ENCODE results near the gene PCBD2.
"Not testable (repeated sequence)": the region's sequence is repeated elsewhere in the genome, so short reads cannot be mapped to it uniquely, and the experiment has no call there.

Gene PCBD2

DNA sequence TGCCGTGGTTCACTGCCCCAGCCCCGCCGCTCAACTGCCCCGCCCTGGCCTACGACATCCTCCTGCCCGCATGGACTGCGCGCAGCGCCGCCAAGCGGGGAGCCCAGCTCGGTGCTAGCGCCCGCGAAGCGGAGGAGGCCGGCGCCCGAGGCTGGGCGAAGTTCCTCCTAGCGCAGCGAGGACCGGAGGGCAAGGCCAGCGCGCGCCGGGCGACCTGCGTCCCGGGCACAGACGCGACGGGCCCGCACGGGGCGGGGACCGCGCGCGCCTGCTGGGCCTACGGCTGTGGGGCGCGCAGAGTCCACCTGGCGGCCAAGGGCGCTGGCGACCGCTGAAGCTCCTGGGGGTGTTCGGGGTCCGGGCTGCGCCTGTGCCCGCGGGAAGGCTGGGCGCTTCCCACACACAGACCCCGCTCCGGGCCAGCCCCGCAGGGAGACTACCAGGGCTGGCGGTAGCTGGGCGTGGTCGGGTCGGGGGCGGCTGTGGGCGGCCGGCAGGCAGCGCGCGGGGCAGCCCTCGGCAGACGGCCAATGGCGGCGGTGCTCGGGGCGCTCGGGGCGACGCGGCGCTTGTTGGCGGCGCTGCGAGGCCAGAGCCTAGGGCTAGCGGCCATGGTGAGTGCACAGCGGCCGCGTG is at the start of gene PCBD2:
PCBD2 (plus strand) TSS at position 522 of the 636 bp plus-strand sequence; CDS start at position 531, 9 bp downstream.
- DNase-seq (ENCODE audit: low read depth in 2 of 2): peak; percentile 92 to 93

DNA sequence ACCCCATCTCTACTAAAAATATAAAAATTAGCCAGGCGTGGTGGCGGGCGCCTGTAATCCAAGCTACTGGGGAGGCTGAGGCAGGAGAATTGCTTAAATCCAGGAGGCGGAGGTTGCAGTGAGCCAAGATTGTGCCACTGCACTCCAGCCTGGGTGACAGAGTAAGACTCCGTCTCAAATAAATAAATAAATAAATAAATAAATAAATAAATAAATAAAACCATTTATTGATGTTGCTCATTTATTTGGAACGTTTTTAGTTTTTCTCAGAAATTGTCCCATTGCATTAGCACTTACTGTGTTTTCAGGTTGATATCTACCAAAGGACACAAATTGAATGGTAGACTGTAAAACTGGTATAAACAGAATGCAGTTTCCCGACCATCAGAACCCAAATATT is 48.5 kb upstream of the PCBD2 start:
- DNase-seq (ENCODE audit: low read depth in 2 of 2): not testable (repeated sequence)

DNA sequence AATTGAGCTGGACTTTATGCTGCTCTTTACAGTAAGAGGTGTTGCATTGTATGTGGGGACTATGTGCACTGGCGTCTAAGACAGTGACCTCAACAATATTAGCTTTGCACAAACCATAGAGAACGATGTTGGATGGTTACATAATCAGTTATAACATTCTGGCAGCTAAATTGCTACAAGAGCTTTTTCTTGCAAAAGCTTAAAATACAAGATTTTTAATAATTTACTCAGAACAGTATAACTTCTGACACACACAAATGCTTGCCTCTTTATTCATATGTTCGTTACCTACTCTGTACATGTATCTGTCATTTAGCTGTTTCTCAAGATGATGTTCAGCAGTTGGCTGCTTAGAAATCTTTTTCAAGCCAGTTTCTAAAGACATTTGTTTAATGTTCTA is 47.5 kb upstream of the PCBD2 start:
- DNase-seq (ENCODE audit: low read depth in 2 of 2): no peak

DNA sequence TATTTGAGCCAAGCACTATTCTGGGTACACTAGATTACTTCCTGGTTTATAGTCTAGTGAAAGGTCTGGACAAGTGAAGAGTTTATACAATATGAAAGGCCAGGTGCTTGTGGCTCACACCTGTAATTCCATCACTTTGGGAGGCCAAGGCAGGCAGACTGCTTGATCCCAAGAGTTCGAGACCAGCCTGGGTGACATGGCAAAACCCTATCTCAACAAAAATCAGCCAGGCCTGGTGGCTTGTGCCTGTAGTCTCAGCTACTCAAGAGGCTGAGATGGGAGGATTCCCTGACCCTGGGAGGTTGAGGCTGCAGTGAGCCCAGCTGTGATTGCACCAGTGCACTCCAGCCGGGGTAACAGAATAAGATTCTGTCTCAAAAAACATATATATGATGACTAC is 40.2 kb upstream of the PCBD2 start:
- DNase-seq (ENCODE audit: low read depth in 2 of 2): no peak

DNA sequence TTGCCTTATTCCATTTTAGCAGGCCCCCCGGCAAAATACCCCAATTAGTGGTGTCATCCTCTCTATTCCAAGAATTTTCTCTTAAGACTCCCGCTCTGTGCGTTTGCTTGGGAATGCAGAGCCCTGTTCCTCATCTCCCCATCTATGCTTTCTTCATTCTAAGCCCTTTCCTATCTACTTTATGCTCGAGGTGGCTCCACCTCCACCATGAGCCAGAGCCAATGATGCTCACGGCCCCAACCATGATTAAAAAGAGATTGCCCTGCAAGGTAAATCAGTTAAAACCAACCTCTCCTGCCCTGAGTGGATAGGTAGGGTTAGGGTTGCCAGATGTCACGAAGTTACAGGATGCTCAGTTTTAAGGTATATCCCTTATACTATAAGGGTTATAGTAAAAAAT is 31.4 kb upstream of the PCBD2 start:
- DNase-seq (ENCODE audit: low read depth in 2 of 2): no peak

DNA sequence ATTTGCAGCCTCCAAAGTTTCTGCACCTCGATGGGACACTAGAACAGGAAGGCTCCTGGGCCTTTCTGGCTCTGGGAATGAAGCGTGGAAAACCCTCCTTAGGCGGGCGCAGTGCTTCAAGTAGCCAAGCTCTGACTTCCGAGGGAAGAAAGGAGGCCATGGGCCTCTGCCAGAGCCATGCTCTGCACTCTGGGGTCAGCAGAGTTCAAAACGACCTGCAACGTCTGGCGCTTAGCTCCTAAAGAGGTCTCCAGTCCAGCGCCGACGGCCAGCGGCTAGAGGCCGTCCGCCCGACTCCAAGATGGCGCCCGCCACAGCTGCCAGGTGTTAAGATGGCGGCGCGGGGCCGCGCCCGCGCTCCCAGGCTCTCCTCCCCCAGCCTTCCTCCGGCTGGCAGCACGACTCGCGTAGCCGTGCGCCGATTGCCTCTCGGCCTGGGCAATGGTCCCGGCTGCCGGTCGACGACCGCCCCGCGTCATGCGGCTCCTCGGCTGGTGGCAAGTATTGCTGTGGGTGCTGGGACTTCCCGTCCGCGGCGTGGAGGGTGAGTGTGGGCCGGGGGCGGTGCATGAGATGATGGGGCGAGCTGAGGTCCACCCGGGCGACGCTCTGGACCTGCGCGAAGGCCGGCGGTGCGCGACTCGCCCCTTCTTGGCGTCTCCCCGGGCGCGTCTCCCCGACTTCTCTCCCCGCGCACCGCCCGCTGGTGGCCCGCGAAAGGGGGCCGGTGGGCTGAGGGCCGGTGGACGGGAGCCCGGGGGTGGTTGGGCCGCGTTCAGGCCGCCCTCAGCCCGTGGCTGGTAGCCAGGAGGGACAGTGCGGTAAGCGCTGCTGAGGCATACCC is 30.7 kb upstream of the PCBD2 start, which contains the start of gene TXNDC15:
TXNDC15 (plus strand) TSS at position 385 of the 844 bp plus-strand sequence; CDS start at position 442, 57 bp downstream.
- DNase-seq (ENCODE audit: low read depth in 2 of 2): peak; percentile 70 to 75

DNA sequence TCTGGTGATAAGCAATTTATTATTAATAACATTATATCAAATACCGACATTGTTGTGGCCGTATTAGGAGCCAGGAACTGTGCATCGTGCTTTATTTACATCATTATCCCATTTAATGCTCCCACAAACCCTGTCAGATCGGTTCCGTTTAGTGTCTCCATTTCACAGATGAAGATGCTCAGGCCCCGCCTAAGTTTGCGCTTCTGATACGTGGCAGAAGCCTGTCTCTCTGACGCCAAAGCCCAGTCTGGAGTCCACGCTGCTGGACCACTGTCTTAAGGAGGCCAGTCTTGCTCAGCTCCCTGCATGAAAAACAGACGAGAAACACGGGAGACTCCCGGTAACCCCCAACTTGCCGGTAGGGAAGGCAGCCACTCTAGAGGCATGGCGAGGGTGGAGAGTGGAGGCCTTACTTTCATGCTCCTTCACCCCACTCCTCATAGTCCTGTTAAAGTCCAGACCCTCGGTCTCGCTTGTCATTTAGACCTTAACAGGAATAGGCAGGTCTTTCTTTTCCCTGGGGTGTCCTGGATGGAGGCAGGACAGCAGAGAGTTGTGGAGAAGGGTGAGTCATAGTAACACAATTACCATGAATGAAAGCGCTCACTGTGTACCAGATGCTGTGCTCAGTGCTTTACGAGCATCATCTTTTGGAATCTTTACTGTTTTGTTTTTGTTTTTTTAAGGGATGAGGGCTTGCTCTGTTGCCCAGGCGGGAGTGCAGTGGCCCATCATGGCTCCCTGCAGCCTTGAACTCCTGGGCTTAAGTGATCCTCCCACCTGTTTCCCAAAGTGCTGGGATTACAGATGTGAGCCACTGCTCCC is 29.9 kb upstream of the PCBD2 start:
- no peak for DNase-seq (ENCODE audit: low read depth in 2 of 2)

DNA sequence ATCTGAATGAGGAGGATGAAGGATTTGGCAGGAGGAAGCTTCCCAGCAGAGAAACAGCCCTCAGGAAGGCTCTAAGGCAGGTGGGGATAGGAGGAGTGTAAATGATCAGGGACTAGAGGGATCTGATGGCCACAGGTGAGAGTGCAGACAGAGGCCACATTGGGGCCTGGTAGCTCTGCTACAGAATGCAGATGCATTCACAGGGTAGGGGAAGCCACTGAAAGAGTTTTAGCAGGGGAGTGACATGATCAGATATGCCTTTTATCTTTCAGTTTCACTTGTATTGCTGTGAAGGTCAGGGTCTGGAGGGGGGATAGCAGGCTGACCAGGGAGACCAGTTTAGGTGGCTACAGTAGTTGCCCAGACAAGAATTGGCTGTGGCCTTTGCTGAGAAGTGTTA is 27.8 kb upstream of the PCBD2 start:
- DNase-seq (ENCODE audit: low read depth in 2 of 2): no peak

DNA sequence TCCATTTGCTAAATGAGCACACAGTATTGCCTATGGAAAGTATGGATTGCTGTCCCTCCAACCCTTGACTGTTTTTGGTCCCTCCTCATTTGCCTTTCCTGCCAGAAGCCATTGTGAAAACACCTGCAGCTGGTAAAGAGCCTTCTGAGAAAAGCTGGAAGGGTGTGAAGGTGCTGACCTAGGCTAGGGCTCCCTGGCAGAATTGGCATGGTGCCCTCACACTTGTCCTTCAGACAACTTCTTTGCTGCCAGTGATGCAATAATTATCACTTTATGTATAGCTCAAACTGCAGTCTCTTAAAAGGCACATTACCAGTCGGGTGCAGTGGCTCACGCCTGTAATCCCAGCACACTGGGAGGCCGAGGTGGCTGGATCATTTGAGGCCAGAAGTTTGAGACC is 26.5 kb upstream of the PCBD2 start:
- DNase-seq (ENCODE audit: low read depth in 2 of 2): no peak

DNA sequence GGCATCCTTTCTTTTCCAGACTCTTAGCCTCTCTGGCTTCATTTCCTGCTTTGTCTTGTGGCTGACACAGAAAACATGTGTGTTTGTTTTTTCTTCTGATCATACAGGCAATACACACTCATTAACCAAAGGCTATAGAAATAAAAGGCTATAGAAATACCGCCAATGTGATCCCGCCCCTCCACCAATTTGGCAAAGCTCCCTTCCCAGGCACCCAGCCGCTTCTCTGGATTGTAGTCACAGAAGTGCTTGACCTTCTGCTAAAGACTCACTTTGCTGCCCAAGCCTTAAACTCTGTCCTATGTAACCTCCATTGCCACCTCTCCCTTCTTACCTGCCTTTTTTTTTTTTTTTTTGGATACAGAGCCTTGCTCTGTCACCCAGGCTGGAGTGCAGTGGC is 25.5 kb upstream of the PCBD2 start:
- no peak for DNase-seq (ENCODE audit: low read depth in 2 of 2)

DNA sequence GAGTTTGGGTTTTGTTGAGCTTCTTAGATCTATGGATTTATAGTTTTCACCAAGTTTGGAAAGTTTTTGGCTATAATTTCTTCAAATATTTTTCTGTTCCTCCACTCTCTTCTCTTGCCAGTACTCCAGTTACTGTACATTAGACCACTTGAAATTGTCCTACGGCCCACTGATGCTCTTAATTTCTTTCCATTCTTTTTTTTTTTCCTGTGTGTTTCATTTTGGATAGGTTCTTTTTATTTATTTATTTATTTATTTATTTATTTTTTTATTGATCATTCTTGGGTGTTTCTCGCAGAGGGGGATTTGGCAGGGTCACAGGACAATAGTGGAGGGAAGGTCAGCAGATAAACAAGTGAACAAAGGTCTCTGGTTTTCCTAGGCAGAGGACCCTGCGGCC is 24.0 kb upstream of the PCBD2 start:
- not testable (repeated sequence) for DNase-seq (ENCODE audit: low read depth in 2 of 2)

DNA sequence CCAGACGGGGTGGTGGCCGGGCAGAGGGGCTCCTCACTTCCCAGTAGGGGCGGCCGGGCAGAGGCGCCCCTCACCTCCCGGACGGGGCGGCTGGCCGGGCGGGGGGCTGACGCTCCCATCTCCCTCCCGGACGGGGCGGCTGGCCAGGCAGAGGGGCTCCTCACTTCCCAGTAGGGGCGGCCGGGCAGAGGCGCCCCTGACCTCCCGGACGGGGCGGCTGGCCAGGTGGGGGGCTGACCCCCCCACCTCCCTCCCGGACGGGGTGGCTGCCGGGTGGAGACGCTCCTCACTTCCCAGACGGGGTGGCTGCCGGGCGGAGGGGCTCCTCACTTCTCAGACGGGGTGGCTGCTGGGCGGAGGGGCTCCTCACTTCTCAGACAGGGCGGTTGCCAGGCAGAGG is 23.2 kb upstream of the PCBD2 start:
- DNase-seq (ENCODE audit: low read depth in 2 of 2): not testable (repeated sequence)

DNA sequence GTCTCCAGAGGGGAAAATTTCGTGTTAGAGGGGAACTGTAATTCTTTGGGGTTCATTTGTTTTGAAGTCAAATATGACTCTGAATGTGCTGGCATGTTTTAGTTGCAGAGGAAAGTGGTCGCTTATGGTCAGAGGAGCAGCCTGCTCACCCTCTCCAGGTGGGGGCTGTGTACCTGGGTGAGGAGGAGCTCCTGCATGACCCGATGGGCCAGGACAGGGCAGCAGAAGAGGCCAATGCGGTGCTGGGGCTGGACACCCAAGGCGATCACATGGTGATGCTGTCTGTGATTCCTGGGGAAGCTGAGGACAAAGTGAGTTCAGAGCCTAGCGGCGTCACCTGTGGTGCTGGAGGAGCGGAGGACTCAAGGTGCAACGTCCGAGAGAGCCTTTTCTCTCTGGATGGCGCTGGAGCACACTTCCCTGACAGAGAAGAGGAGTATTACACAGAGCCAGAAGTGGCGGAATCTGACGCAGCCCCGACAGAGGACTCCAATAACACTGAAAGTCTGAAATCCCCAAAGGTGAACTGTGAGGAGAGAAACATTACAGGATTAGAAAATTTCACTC is 17.3 kb upstream of the PCBD2 start:
- no peak for DNase-seq (ENCODE audit: low read depth in 2 of 2)

DNA sequence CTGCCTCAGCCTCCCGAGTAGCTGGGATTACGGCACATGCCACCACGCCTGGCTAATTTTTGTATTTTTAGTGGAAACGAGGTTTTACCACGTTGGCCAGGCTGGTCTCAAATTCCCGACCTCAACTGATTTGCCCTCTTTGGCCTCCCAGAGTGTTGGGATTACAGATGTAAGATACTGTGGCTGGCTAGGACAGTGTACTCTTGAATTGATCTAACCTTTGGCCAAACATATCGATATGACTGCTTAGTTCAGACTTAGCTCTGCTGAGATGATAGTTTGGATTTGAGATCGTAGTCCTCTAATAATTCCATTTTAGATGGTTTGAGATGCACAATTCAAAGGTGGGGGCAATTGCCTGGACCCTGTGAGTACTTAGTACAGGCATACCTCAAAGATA is 15.6 kb upstream of the PCBD2 start:
- DNase-seq (ENCODE audit: low read depth in 2 of 2): no peak

DNA sequence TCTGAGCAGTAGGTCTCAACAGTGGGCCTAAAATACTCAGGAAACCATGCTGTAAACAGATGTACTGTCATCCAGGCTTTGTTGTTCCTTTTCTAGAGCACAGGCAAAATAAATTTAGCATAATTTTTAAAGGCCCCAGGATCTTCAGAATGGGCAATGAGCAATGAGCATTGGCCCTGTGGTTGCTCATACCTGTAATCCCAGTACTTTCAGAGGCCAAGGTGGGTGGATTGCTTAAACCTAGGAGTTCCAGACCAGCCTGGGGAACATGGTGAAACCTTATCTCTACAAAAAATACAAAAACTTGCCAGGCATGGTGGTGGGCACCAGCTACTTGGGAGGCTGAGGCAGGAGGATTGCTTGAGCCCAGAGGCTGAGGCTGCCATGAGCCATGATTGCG is 13.5 kb upstream of the PCBD2 start:
- no peak for DNase-seq (ENCODE audit: low read depth in 2 of 2)

DNA sequence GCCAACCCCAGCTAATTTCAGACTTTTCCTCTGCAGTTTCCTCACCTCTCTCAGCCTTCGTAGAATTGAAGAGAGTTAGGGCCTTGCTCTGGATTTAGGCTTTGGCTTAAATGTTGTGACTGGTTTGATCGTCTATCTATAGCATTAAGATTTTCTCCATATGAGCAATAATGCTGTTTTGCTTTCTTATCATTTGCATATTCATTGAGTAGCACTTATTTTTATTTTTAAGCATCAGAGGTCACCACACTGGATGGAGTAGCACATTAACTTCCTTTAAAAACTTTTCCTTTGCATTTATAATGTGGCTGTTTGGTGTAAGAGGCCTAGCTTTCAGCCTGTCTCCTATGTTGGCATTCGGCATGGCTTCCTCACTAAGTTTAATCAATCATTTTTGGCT is 12.6 kb upstream of the PCBD2 start:
- no peak for DNase-seq (ENCODE audit: low read depth in 2 of 2)

DNA sequence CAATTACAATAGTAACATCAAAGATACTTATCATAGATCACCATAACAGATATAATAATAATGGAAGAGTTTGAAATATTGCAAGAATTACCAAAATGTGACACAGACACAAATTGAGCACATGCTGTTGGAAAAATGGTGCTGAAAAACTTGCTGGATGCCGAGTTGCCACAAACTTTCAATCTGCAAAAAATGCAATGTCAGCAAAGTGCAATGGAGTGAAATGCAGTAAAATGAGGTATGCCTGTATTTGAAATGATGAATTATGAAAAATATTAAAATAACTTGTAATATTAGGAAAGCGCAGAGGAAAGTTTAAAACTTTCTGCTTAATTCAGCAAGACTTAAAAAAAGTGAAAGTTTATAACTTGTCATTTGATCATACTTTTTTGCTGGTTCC is 12.0 kb upstream of the PCBD2 start:
- no peak for DNase-seq (ENCODE audit: low read depth in 2 of 2)

DNA sequence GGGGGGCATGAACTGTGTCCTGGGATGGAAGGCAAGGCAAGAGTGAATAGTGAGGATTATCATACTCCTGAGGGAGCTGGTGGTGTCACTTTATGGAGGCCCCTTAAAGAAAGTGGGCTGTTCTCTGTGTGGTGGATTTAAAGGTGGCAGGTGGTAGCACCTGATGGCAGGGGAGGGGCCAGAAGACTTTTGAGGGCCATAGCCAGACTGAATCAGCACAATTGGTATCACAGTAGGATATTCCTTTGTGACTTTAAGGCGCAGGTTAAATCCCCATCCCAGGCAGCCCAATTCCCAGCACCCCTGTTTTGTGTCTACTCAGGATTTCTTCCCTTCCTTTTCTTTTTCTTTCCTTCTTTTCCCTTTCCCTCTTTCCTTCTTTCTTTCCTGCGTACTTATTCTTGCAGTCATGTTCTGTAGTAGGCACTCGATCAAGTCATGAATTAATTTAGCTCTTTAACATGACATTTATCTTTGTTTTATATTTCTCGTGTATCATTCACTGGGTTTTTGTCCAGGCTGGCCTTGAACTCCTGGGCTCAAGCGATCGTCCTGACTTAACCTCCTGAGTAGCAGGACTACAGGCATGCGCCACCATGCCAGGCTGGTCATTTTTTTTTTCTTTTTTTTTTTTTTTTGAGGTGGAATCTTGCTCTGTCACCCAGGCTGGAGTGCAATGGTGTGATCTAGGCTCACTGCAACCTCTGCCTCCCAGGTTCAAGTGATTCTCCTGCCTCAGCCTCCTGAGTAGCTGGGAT is 11.0 kb upstream of the PCBD2 start:
- DNase-seq (ENCODE audit: low read depth in 2 of 2): no peak

DNA sequence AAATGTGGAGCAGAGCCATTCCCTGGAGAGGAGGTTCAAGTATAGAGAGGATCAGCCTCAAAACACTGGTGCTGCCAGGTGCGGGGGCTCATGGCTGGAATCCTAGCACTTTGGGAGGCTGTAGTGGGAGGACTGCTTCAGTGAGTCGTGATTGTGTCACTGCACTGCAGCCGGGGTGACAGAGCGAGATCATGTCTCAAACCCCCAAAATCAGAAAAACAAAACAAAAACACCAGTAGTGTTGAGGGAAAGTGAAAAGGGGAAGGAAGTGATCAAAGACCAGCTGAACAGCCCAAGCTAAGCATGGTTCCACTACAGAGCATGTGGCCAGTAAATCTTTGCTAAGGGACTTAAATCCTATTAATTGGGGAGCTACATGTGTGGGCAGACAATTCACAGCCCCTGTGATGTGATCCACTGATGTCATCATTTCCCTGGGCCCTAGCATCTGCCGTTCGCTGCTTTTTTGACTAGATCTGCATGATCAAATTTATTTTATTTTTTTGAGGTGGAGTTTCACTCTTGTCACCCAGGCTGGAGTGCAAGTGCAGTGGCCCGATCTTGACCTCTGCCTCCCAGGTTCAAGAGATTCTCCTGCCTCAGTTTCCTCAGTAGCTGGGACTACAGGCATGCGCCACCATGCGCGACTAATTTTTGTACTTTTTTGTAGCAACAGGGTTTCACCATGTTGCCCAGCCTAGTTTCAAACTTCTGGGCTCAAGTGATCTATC is 2.7 kb upstream of the PCBD2 start:
- DNase-seq (ENCODE audit: low read depth in 2 of 2): no peak

DNA sequence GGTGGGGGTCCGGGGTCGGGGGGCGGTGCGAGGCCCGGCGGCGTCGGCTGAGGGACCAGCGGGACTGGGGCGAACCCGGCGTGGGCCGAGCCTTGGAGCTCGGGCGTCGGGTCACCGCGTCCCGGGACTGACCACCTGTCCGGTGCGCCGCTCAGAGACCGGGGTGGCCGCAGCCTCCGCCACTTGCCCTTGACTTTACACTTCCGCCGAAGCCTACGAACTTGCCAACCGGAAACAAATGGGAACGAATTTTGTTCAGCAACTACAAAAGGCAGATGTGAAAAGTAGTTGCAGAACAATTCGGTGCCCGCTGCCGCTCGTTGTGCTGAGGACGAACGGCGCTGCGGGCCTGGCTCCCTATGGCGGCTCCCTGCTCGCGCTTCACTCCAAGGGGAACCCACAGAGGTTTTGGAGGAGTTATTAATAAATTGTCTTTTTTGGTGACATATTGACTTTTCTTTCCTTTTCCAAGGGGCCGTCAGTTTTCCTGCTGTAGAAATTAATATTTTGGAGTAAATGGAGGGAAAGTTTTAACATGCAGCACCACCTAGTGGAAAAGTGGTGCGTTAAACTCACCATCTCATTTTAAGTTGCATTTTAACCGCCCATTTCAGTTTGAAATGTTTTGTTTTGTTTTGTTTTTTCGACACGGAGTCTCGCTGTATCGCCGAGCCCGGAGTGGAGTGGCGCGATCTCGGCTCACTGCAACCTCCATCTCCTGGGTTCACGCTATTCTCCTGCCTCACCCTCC is 490 bp downstream of the PCBD2 start:
- DNase-seq (ENCODE audit: low read depth in 2 of 2): peak; percentile 27 to 48
